ENCODE measurements around the gene POM121L2. TPM values are rescaled to one million over a fixed set of nuclear protein-coding genes. Genes with fewer than 3 reads are reported as not detected.
A peak's percentile ranks its signal among the peaks of the same experiment; 100 is the strongest.

Gene POM121L2
- total and polyA plus RNA-seq, 2 of the 13 experiments (the other 11 are each of a cell fraction or from before 2014, with no cell fraction given): not detected

DNA sequence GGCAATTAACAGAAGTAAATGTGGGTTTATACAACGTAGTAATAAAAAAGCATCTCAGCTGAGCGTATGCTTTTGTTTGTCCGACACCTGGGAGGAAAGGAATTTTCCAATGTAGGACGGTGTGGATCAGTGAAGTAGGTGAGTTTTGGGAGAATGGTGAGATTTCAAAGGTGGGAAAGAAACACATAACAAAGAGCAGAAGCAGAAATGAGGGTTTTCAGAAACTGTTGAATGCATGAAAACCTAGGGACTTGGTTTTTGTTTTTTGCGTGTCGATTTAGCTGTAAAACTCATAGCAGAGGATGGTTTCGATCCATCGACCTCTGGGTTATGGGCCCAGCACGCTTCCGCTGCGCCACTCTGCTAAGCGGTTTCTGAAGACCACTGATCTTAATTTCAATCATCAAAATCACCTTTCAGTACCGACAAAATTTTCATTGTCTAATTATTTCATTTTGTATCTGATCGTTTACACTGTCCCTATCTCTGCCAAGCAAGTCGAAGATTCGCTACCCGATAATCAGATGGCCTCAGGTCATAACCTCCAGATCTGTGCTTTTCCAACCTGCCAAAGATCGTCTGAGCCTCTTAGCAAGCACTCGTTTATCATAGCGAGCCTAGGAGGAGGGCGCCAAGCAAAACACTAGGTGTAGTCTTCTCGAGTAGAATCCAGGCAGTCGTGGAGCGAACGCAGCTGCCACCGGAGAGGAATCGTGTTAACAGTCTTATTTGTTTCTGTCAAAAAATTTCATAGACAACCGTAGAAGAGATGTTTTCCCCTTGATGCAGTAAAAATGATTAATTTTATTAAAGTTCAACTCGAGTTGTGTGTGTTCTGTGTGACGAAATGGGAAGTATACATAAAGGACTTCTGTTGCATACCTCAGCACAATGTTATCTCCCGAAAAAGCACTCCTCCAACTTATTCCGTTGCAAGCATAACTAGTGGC, 20.9 kb upstream of the POM121L2 start (continued):
- TF ChIP-seq, protein P1, sequence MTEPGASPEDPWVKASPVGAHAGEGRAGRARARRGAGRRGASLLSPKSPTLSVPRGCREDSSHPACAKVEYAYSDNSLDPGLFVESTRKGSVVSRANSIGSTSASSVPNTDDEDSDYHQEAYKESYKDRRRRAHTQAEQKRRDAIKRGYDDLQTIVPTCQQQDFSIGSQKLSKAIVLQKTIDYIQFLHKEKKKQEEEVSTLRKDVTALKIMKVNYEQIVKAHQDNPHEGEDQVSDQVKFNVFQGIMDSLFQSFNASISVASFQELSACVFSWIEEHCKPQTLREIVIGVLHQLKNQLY (CRISPR knock-in tag; IDR thresholded peaks at IDR 0.05): no peak
- TF ChIP-seq KAT2B (IDR thresholded peaks at IDR 0.05; ENCODE audit: borderline replicate concordance, low read depth, low read length) (no peak), ZMYM3 (CRISPR knock-in tag; IDR thresholded peaks at IDR 0.05) (peak; percentile 46; the same call in 1 of the 2 replicates), ZNF329 (CRISPR knock-in tag; IDR thresholded peaks at IDR 0.05; ENCODE audit: low read depth) (no peak), ZNF253 (CRISPR knock-in tag; IDR thresholded peaks at IDR 0.05; ENCODE audit: borderline replicate concordance) (no peak), NFKB2 (CRISPR knock-in tag; IDR thresholded peaks at IDR 0.05; ENCODE audit: borderline replicate concordance) (no peak), ADNP (CRISPR knock-in tag; IDR thresholded peaks at IDR 0.05) (peak; percentile 66; the same call in 1 of the 2 replicates), SP5 (CRISPR knock-in tag; IDR thresholded peaks at IDR 0.05; ENCODE audit: borderline replicate concordance, low read depth) (no peak), KLF9 (CRISPR knock-in tag; IDR thresholded peaks at IDR 0.05; ENCODE audit: low read depth) (no peak), NFRKB (IDR thresholded peaks at IDR 0.05) (no peak), ZNF598 (CRISPR knock-in tag; IDR thresholded peaks at IDR 0.05; ENCODE audit: borderline replicate concordance) (0 out of 2 replicates have a peak, but pooled peaks have one; percentile 37), TP53 (CRISPR knock-in tag; conservative IDR thresholded peaks at IDR 0.05) (0 out of 2 replicates have a peak, but pooled peaks have one; percentile 56), ZNF260 (CRISPR knock-in tag; IDR thresholded peaks at IDR 0.05; ENCODE audit: borderline replicate concordance, low read depth) (no peak)
- TF ChIP-seq, protein P2, sequence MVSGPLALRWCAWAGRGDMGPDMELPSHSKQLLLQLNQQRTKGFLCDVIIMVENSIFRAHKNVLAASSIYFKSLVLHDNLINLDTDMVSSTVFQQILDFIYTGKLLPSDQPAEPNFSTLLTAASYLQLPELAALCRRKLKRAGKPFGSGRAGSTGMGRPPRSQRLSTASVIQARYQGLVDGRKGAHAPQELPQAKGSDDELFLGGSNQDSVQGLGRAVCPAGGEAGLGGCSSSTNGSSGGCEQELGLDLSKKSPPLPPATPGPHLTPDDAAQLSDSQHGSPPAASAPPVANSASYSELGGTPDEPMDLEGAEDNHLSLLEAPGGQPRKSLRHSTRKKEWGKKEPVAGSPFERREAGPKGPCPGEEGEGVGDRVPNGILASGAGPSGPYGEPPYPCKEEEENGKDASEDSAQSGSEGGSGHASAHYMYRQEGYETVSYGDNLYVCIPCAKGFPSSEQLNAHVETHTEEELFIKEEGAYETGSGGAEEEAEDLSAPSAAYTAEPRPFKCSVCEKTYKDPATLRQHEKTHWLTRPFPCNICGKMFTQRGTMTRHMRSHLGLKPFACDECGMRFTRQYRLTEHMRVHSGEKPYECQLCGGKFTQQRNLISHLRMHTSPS (CRISPR knock-in tag; IDR thresholded peaks at IDR 0.05; ENCODE audit: low read depth): no peak
- TF ChIP-seq, protein P3, sequence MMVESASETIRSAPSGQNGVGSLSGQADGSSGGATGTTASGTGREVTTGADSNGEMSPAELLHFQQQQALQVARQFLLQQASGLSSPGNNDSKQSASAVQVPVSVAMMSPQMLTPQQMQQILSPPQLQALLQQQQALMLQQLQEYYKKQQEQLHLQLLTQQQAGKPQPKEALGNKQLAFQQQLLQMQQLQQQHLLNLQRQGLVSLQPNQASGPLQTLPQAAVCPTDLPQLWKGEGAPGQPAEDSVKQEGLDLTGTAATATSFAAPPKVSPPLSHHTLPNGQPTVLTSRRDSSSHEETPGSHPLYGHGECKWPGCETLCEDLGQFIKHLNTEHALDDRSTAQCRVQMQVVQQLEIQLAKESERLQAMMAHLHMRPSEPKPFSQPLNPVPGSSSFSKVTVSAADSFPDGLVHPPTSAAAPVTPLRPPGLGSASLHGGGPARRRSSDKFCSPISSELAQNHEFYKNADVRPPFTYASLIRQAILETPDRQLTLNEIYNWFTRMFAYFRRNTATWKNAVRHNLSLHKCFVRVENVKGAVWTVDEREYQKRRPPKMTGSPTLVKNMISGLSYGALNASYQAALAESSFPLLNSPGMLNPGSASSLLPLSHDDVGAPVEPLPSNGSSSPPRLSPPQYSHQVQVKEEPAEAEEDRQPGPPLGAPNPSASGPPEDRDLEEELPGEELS (CRISPR knock-in tag; IDR thresholded peaks at IDR 0.05): peak; percentile 44; the same call in 1 of the 2 replicates
- TF ChIP-seq, protein P4, sequence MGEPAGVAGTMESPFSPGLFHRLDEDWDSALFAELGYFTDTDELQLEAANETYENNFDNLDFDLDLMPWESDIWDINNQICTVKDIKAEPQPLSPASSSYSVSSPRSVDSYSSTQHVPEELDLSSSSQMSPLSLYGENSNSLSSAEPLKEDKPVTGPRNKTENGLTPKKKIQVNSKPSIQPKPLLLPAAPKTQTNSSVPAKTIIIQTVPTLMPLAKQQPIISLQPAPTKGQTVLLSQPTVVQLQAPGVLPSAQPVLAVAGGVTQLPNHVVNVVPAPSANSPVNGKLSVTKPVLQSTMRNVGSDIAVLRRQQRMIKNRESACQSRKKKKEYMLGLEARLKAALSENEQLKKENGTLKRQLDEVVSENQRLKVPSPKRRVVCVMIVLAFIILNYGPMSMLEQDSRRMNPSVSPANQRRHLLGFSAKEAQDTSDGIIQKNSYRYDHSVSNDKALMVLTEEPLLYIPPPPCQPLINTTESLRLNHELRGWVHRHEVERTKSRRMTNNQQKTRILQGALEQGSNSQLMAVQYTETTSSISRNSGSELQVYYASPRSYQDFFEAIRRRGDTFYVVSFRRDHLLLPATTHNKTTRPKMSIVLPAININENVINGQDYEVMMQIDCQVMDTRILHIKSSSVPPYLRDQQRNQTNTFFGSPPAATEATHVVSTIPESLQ (CRISPR knock-in tag; conservative IDR thresholded peaks at IDR 0.05): 0 out of 2 replicates have a peak, but pooled peaks have one; percentile 76
- TF ChIP-seq, protein P5, sequence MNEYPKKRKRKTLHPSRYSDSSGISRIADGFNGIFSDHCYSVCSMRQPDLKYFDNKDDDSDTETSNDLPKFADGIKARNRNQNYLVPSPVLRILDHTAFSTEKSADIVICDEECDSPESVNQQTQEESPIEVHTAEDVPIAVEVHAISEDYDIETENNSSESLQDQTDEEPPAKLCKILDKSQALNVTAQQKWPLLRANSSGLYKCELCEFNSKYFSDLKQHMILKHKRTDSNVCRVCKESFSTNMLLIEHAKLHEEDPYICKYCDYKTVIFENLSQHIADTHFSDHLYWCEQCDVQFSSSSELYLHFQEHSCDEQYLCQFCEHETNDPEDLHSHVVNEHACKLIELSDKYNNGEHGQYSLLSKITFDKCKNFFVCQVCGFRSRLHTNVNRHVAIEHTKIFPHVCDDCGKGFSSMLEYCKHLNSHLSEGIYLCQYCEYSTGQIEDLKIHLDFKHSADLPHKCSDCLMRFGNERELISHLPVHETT (CRISPR knock-in tag; conservative IDR thresholded peaks at IDR 0.05): peak; percentile 59; the same call in 1 of the 2 replicates
- TF ChIP-seq, protein P6, sequence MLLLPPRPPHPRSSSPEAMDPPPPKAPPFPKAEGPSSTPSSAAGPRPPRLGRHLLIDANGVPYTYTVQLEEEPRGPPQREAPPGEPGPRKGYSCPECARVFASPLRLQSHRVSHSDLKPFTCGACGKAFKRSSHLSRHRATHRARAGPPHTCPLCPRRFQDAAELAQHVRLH (CRISPR knock-in tag; IDR thresholded peaks at IDR 0.05; ENCODE audit: borderline replicate concordance, low read depth): peak; percentile 71; the same call in 1 of the 2 replicates
- TF ChIP-seq, protein P7, sequence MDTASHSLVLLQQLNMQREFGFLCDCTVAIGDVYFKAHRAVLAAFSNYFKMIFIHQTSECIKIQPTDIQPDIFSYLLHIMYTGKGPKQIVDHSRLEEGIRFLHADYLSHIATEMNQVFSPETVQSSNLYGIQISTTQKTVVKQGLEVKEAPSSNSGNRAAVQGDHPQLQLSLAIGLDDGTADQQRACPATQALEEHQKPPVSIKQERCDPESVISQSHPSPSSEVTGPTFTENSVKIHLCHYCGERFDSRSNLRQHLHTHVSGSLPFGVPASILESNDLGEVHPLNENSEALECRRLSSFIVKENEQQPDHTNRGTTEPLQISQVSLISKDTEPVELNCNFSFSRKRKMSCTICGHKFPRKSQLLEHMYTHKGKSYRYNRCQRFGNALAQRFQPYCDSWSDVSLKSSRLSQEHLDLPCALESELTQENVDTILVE (CRISPR knock-in tag; IDR thresholded peaks at IDR 0.05): peak; percentile 75

All from HepG2 (cell line).